K562 (cell line): ENCODE data around the gene IZUMO1R. TPM values are rescaled to one million over a fixed set of nuclear protein-coding genes. Genes with fewer than 3 reads are reported as not detected.

ENCODE experiments used
- ATAC-seq: fragments of 200-7000 bp; cut with Tn5 transposase; 3 replicates; pipeline ENCODE4 v1.9.1; 2020; ENCODE audit warnings: moderate library complexity
- BruUV-seq: library from RNA; stranded (reverse); fragments of 400-500 nt; replicated peaks from 2 replicates; lab custom pipeline; 2021; lab: Mats Ljungman, UMichigan
- CTCF ChIA-PET: fragments of 300-600 bp; formaldehyde crosslinking; extraction: SDS; loops from one replicate; lab custom pipeline; 2021; ENCODE audit warnings: low intra/inter-chr PET ratio; lab: Yijun Ruan, JAX
- POLR2A ChIA-PET: fragments of 300-600, 350-650 bp; sonication (Branson Sonifier 250); formaldehyde crosslinking; extraction: SDS; loops from one replicate; lab custom pipeline; 2021; ENCODE audit warnings: antibody characterized with exemption, inconsistent platforms; lab: Yijun Ruan, JAX
- DNase-seq, 4 experiments: peaks; one replicate each; pipeline versions ENCODE4 v3.0.0 to v3.0.0-alpha.2; 2011 to 2018; ENCODE audit warnings: low spot score in 3 of 4, mixed read lengths in 3 of 4; ENCODE audit errors: extremely low read depth in 1 of 4
- FAIRE-seq: peaks from 2 replicates; lab custom pipeline; 2011; peaks lifted over from hg19 to GRCh38; lab: Jason Lieb, UNC
- H2AFZ ChIP-seq: 2 replicates; pipeline ENCODE4 v1.6.0; 2011; ENCODE audit warnings: low read depth, low read length, control low read depth, inconsistent platforms
- H3K27ac ChIP-seq: fragments of 200-600 bp; 3 replicates; pipeline ENCODE4 v1.8.0; 2011; ENCODE audit warnings: low read depth, mild to moderate bottlenecking, control low read depth, inconsistent platforms, low read length, moderate library complexity, mixed read lengths; ENCODE audit errors: extremely low read depth
- H3K27me3 ChIP-seq, 2 experiments: fragments of 300-600 bp in 1 of 2; 2 replicates in 1 of 2; 3 replicates in 1 of 2; pipeline versions ENCODE4 v1.6.0 to v1.8.0; 2011; ENCODE audit warnings: inconsistent platforms in 2 of 2, low read length in 2 of 2, mild to moderate bottlenecking in 1 of 2, mixed read lengths in 1 of 2, moderate library complexity in 1 of 2; ENCODE audit not compliant: control insufficient read depth in 2 of 2, insufficient read depth in 2 of 2
- H3K36me3 ChIP-seq: fragments of 300-600 bp; 3 replicates; pipeline ENCODE4 v1.8.0; 2011; ENCODE audit warnings: mild to moderate bottlenecking, low read length, inconsistent platforms; ENCODE audit not compliant: control insufficient read depth, insufficient read depth
- H3K4me1 ChIP-seq, 2 experiments: fragments of 200-600 bp in 1 of 2; replicated peaks in 1 of 2; 2 replicates in 1 of 2; 3 replicates in 1 of 2; pipeline versions ENCODE4 v1.5.1 to v1.8.0; 2011; ENCODE audit warnings: inconsistent platforms in 2 of 2, low read length in 2 of 2, mild to moderate bottlenecking in 1 of 2, mixed read lengths in 1 of 2, moderate library complexity in 1 of 2; ENCODE audit not compliant: control insufficient read depth in 2 of 2, insufficient read depth in 2 of 2
- H3K4me2 ChIP-seq: 2 replicates; pipeline ENCODE4 v1.6.1; 2011; ENCODE audit warnings: low read length, control low read depth, inconsistent platforms, mixed read lengths; ENCODE audit not compliant: insufficient read depth
- H3K4me3 ChIP-seq: fragments of 200-600 bp; sonication (generic), shearing (Covaris generic); 2 replicates; pipeline ENCODE4 v1.5.1; 2016; ENCODE audit warnings: control low read depth, inconsistent platforms
- H3K79me2 ChIP-seq: fragments of 200-600 bp; 3 replicates; pipeline ENCODE4 v1.8.0; 2011; ENCODE audit warnings: low read length, inconsistent platforms; ENCODE audit not compliant: control insufficient read depth, insufficient read depth
- H3K9ac ChIP-seq, 2 experiments: 2 replicates each; pipeline versions ENCODE4 v1.6.0 to v1.6.1; 2011; ENCODE audit warnings: low read depth in 2 of 2, low read length in 2 of 2, control low read depth in 1 of 2, inconsistent platforms in 1 of 2, mild to moderate bottlenecking in 1 of 2, mixed read lengths in 1 of 2; ENCODE audit not compliant: insufficient read depth in 1 of 2
- H3K9me1 ChIP-seq: one replicate; pipeline ENCODE4 v1.6.0; 2011; ENCODE audit warnings: inconsistent platforms, mild to moderate bottlenecking, low read length, moderate library complexity; ENCODE audit not compliant: control insufficient read depth, insufficient read depth
- H3K9me3 ChIP-seq: replicated peaks from 2 replicates; pipeline ENCODE4 v1.5.1; 2011; ENCODE audit warnings: low read depth, low read length, inconsistent platforms; ENCODE audit not compliant: control insufficient read depth, insufficient read depth
- H4K20me1 ChIP-seq: replicated peaks from 2 replicates; pipeline ENCODE4 v1.6.1; 2011; ENCODE audit warnings: low read length, inconsistent platforms, mixed read lengths; ENCODE audit not compliant: control insufficient read depth, insufficient read depth
- BACH1 ChIP-seq: fragments of 200-800 bp; sonication (Bioruptor generic); IDR thresholded peaks from 2 replicates; pipeline ENCODE4 v1.6.1; 2016; ENCODE audit warnings: missing genetic modification characterization, missing compliant biosample characterization
- ETV1 ChIP-seq: fragments of 450-650 bp; conservative IDR thresholded peaks from 2 replicates; pipeline ENCODE4 v1.6.1; 2016; ENCODE audit warnings: missing genetic modification characterization, control low read depth, low read depth, missing compliant biosample characterization
- NR4A1 ChIP-seq, 2 experiments: fragments of 250-450 bp in 1 of 2; fragments of 450-650 bp in 1 of 2; sonication (Bioruptor Pico) in 1 of 2; IDR thresholded peaks; 2 replicates each; pipeline versions ENCODE4 v1.4.0 to v1.6.1; 2016 to 2020; ENCODE audit warnings: mild to moderate bottlenecking in 2 of 2, missing compliant biosample characterization in 1 of 2, missing genetic modification characterization in 1 of 2, moderate library complexity in 1 of 2
- SIX5 ChIP-seq, 2 experiments: IDR thresholded peaks; 2 replicates each; pipeline ENCODE4 v1.6.1; 2011; ENCODE audit warnings: low read length in 2 of 2, borderline replicate concordance in 1 of 2, low read depth in 1 of 2, mild to moderate bottlenecking in 1 of 2, moderate library complexity in 1 of 2; ENCODE audit not compliant: insufficient read depth in 1 of 2
- WGBS: fragments of 100-300 bp; shearing (Covaris generic); methylation state at CpG from one replicate; pipeline ENCODE4 v1.1.6; 2016; ENCODE audit warnings: low coverage, mixed read lengths; ENCODE audit not compliant: insufficient coverage; ENCODE audit errors: missing lambda C conversion rate; 5-methylcytosine and 5-hydroxymethylcytosine counted together
- in situ Hi-C: fragments of 300-500 bp; cut with MboI; formaldehyde crosslinking; loops from 4 replicates; pipeline ENCODE4 v1.15.0; 2018; ENCODE audit warnings: inconsistent platforms, mixed read lengths
- intact Hi-C: fragments of 100-400 bp; cut with micrococcal nuclease; formaldehyde crosslinking; loops from 2 replicates; pipeline ENCODE4 v1.14.2; 2022
- polyA plus RNA-seq, 8 experiments: library from polyadenylated mRNA; depleted of rRNA in 4 of 8; stranded (reverse) in 5 of 8; unstranded in 3 of 8; fragments of >200 nt; fragmentation: Nextera tagmentation in 2 of 8; fragmentation: Illumina TruSeq in 1 of 8; extraction: Ambion mirVana in 2 of 8; extraction: Trizol in 1 of 8; gene quantifications; 2 replicates each; pipeline versions ENCODE4 v1.2.1 to v1.2.3, GENCODE V29; 2011 to 2014; ENCODE audit warnings: inconsistent platforms in 1 of 8, missing spikeins in 1 of 8
- total RNA-seq, 7 experiments: library from RNA; depleted of rRNA in 6 of 7; stranded (reverse); fragments of >200 nt in 6 of 7; fragmentation: Illumina TruSeq in 2 of 7; extraction: Trizol in 2 of 7; gene quantifications; 2 replicates each; pipeline versions ENCODE4 v1.2.1 to v1.2.3, GENCODE V29; 2011 to 2021; ENCODE audit warnings: low replicate concordance in 1 of 7
- TF ChIP-seq, protein P1 (sequence below): IDR thresholded peaks from 3 replicates; pipeline ENCODE4 v1.6.1; 2011; ENCODE audit warnings: borderline replicate concordance, mild to moderate bottlenecking; ENCODE audit not compliant: insufficient read length, insufficient read depth

IZUMO1R gene
- total and polyA plus RNA-seq, 9 of the 15 experiments (the other 6 are each of a cell fraction or from before 2014, with no cell fraction given), result not detected

DNA sequence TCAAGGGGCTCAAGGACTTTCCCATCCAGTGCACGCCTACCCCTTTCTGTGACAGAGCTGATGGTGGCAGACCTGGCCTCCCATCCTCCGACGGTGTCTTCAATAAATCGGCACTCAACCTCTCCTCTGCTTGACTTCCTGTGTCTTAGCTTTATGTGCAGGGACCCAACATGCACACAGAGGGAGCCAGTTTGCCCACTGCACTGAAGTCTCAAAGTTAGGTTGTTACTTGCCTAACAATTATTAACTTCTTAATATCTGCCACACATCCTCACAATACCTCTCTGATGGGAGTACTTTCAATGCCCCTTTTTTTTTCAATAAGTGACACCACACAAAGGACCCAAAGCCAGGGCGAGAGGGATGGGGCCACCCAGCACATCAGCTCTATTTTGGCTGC lies 3.6 kb downstream of the IZUMO1R start:
- Histone ChIP-seq H3K4me1 (no peaks in the 10 kb centered on the region; a peak in 1 of 5 replicates), H3K4me2 (no peak overlapping the region), H4K20me1 (no peaks in the 10 kb centered on the region; the same call in 1 of the 2 replicates), H3K4me3 (no peak overlapping the region), H3K36me3 (no peaks in the 10 kb centered on the region), H3K27me3 (peaks cover 3 to 46% of the 10 kb centered on the region in 2 experiments; a peak in 4 of 5 replicates), H3K9me1 (no peaks in the 10 kb centered on the region), H3K27ac (no peak overlapping the region), H3K9me3 (no peaks in the 10 kb centered on the region), H2AFZ (no peak overlapping the region), H3K9ac (no peak overlapping the region), H3K79me2 (no peaks in the 10 kb centered on the region; the same call in 2 of the 3 replicates)
- WGBS, result 3% methylated on average over 5 of the region's 5 CpGs
- TF ChIP-seq BACH1 (no peak), ETV1 (tag) (no peak), NR4A1 (CRISPR knock-in tag; IDR thresholded peaks at IDR 0.05) (no peak), NR4A1 (tag; IDR thresholded peaks at IDR 0.05) (no peak), SIX5 (IDR thresholded peaks at IDR 0.05; ENCODE audit: borderline replicate concordance in 1 of 2, insufficient read depth in 1 of 2, low read depth in 1 of 2, low read length in 2 of 2) (no peak)
- TF ChIP-seq, protein P1, sequence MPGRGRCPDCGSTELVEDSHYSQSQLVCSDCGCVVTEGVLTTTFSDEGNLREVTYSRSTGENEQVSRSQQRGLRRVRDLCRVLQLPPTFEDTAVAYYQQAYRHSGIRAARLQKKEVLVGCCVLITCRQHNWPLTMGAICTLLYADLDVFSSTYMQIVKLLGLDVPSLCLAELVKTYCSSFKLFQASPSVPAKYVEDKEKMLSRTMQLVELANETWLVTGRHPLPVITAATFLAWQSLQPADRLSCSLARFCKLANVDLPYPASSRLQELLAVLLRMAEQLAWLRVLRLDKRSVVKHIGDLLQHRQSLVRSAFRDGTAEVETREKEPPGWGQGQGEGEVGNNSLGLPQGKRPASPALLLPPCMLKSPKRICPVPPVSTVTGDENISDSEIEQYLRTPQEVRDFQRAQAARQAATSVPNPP, result no peak
- intact Hi-C loops, result no loop called here
- ATAC-seq (no peak), DNase-seq (no peak), FAIRE-seq (no peak)
- ChIA-PET CTCF (no interaction called here), POLR2A (no interaction called here)
- in situ Hi-C loops, result no loop called here
- no TSS peak for BruUV-seq
